ENCODE data around the gene OR2L5.

OR2L5 gene

GRCh38 chr1:248013229-248013710, at the start of gene OR2L5:
TSS of gene OR2L5 (plus strand) at chr1:248013660. CDS start at chr1:248021948, 8,288 bp downstream.
- DNase-seq: no peak

GRCh38 chr1:247964933-247965332, 48.5 kb upstream of the OR2L5 start, which contains the start of gene OR2AK2:
TSS of gene OR2AK2 (plus strand) at chr1:247965233. CDS start at chr1:247965377, 144 bp downstream.
- no peak for DNase-seq

- DNase-seq: no peak
Measured at GRCh38 chr1:247966532-247967204, 46.8 kb upstream of the OR2L5 start.

- no peak for DNase-seq
Measured at GRCh38 chr1:247992986-247993385, 20.5 kb upstream of the OR2L5 start.

- no peak for DNase-seq
Measured at GRCh38 chr1:247998811-247999210, 14.6 kb upstream of the OR2L5 start.

- no peak for DNase-seq
Measured at GRCh38 chr1:248000169-248000568, 13.3 kb upstream of the OR2L5 start.

- DNase-seq: no peak
Measured at GRCh38 chr1:248007778-248008177, 5.7 kb upstream of the OR2L5 start.

GRCh38 chr1:248009681-248010080, 3.8 kb upstream of the OR2L5 start:
- DNase-seq: no peak

- no peak for DNase-seq
Measured at GRCh38 chr1:248015803-248016202, 2.3 kb downstream of the OR2L5 start.

- DNase-seq: no peak
Measured at GRCh38 chr1:248029770-248030169, 16.3 kb downstream of the OR2L5 start, which contains the start of gene OR2L2. TSS of gene OR2L2 (plus strand) at chr1:248030070. CDS start at chr1:248038268, 8,198 bp downstream.

- no peak for DNase-seq
Measured at GRCh38 chr1:248045209-248045608, 31.7 kb downstream of the OR2L5 start.

GRCh38 chr1:248046536-248046935, 33.1 kb downstream of the OR2L5 start, which contains the start of gene OR2L3:
TSS of gene OR2L3 (plus strand) at chr1:248046836. CDS start at chr1:248060682, 13,846 bp downstream.
- DNase-seq: no peak

- no peak for DNase-seq
Measured at GRCh38 chr1:248047008-248047407, 33.5 kb downstream of the OR2L5 start.

- DNase-seq: no peak
Measured at GRCh38 chr1:248054671-248055070, 41.2 kb downstream of the OR2L5 start.

- no peak for DNase-seq
Measured at GRCh38 chr1:248055261-248055660, 41.8 kb downstream of the OR2L5 start.

- no peak for DNase-seq
Measured at GRCh38 chr1:248065071-248065470, 51.6 kb downstream of the OR2L5 start.

- no peak for DNase-seq
Measured at GRCh38 chr1:248065604-248066003, 52.1 kb downstream of the OR2L5 start.
